ENCODE measurements around the gene C12orf57. TPM values are rescaled to one million over a fixed set of nuclear protein-coding genes. Genes with fewer than 3 reads are reported as not detected.

The C12orf57 gene
- total RNA-seq, 2 experiments from 2014 or later = 305 to 311 TPM

DNA sequence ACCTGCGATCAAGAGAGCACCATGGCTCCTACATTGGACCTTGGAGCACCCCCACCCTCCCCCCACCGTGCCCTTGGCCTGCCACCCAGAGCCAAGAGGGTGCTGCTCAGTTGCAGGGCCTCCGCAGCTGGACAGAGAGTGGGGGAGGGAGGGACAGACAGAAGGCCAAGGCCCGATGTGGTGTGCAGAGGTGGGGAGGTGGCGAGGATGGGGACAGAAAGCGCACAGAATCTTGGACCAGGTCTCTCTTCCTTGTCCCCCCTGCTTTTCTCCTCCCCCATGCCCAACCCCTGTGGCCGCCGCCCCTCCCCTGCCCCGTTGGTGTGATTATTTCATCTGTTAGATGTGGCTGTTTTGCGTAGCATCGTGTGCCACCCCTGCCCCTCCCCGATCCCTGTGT is 2.0 kb upstream of the C12orf57 start:
- no peak for TF ChIP-seq CTCF (IDR thresholded peaks at IDR 0.05)
- intact Hi-C loops (cut with DNase I, micrococcal nuclease) = loop anchor here (2.0 to 5.0 kb wide), 2 partner anchors 17 to 74 kb away; partner anchors contain the start of gene TPI1 (in 1 of the 2)
- H3K4me1 Mint-ChIP-seq (ENCODE audit: low read depth) = peaks cover 58% of the 10 kb centered on the region
- ATAC-seq (ENCODE audit: poor library complexity) = no peak
- no peak overlapping the region for H3K4me3 Mint-ChIP-seq
- H3K27ac Mint-ChIP-seq = peak overlapping the region; percentile 97
- peaks cover 25% of the 10 kb centered on the region for H3K36me3 Mint-ChIP-seq (ENCODE audit: low read depth)
- no peaks in the 10 kb centered on the region for H3K9me3 Mint-ChIP-seq
- H3K9me3 ChIP-seq (ENCODE audit: control insufficient read depth in 1 of 2, insufficient read depth in 1 of 2, low read length in 2 of 2) = no peaks in the 10 kb centered on the region
- H3K36me3 ChIP-seq (ENCODE audit: insufficient read depth, low read length) = peaks cover 17% of the 10 kb centered on the region
- DNase-seq = no peak
- no peak overlapping the region for H3K4me3 ChIP-seq (ENCODE audit: low read length)
- no peaks in the 10 kb centered on the region for H3K27me3 ChIP-seq (ENCODE audit: control insufficient read depth in 1 of 2, insufficient read depth in 2 of 2, low read length in 2 of 2)
- H3K27me3 Mint-ChIP-seq = no peaks in the 10 kb centered on the region
- H3K27ac ChIP-seq (ENCODE audit: low read depth in 1 of 2, low read length in 2 of 2) = no peak overlapping the region
- peaks cover 65% of the 10 kb centered on the region for H3K4me1 ChIP-seq (ENCODE audit: insufficient read depth, low read length)
- ChIA-PET CTCF (no interaction called here), POLR2A (interaction anchor here (0.8 to 11.6 kb wide), 4 partner anchors 11 to 28 kb away, joined by 3 to 963 read pairs (median 3); partner anchors contain the start of gene PTPN6)

GRCh38 chr12:6942331-6942665 is 1.5 kb upstream of the C12orf57 start:
- Mint-ChIP-seq H3K27me3 (no peaks in the 10 kb centered on the region), H3K27ac (peak overlapping the region; percentile 97), H3K36me3 (ENCODE audit: low read depth) (peaks cover 23% of the 10 kb centered on the region), H3K4me3 (peak overlapping the region; percentile 23), H3K9me3 (no peaks in the 10 kb centered on the region), H3K4me1 (ENCODE audit: low read depth) (peaks cover 60% of the 10 kb centered on the region)
- ChIA-PET POLR2A (interaction anchor here (0.6 to 11.6 kb wide), 7 partner anchors 10 to 90 kb away, joined by 3 to 963 read pairs (median 39); partner anchors contain the start of genes CDCA3, EMG1, ENO2 and PHB2), CTCF (interaction anchor here (3.6 to 10.8 kb wide), 2 partner anchors 18 to 73 kb away, joined by 25 to 324 read pairs; no protein-coding TSS in a partner anchor)
- no peak for TF ChIP-seq CTCF (IDR thresholded peaks at IDR 0.05)
- peaks cover 65% of the 10 kb centered on the region for H3K4me1 ChIP-seq (ENCODE audit: insufficient read depth, low read length)
- H3K4me3 ChIP-seq (ENCODE audit: low read length) = no peak overlapping the region
- H3K36me3 ChIP-seq (ENCODE audit: insufficient read depth, low read length) = peaks cover 17% of the 10 kb centered on the region
- DNase-seq (peak in 1 of 14 experiments; percentile 46), ATAC-seq (ENCODE audit: poor library complexity) (no peak)
- H3K27me3 ChIP-seq (ENCODE audit: control insufficient read depth in 1 of 2, insufficient read depth in 2 of 2, low read length in 2 of 2) = no peaks in the 10 kb centered on the region
- H3K9me3 ChIP-seq (ENCODE audit: control insufficient read depth in 1 of 2, insufficient read depth in 1 of 2, low read length in 2 of 2) = no peaks in the 10 kb centered on the region
- peak overlapping the region in 1 of 2 donors; percentile 1 for H3K27ac ChIP-seq (ENCODE audit: low read depth in 1 of 2, low read length in 2 of 2)
- intact Hi-C loops (cut with DNase I, micrococcal nuclease) = loop anchor here (2.0 to 5.0 kb wide), 2 partner anchors 17 to 75 kb away; partner anchors contain the start of gene TPI1 (in 1 of the 2)

DNA sequence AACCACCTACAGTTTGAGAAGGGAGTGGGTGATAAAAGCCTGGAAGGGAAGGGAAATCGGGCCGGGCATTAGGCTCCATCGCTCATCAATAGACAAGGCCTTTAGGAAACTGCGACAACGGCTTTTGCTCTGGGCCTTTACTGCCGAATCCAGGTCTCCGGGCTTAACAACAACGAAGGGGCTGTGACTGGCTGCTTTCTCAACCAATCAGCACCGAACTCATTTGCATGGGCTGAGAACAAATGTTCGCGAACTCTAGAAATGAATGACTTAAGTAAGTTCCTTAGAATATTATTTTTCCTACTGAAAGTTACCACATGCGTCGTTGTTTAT is 467 bp upstream of the C12orf57 start:
- DNase-seq (peak; percentile 63 to 95 (median 74)), ATAC-seq (ENCODE audit: poor library complexity) (peak; percentile 69)
- Histone ChIP-seq H3K27me3 (ENCODE audit: control insufficient read depth in 1 of 2, insufficient read depth in 2 of 2, low read length in 2 of 2) (no peaks in the 10 kb centered on the region), H3K4me3 (ENCODE audit: low read length) (peak overlapping the region; percentile 65), H3K27ac (ENCODE audit: low read depth in 1 of 2, low read length in 2 of 2) (peak overlapping the region; percentile 96 to 98), H3K36me3 (ENCODE audit: insufficient read depth, low read length) (peaks cover 17% of the 10 kb centered on the region), H3K9me3 (ENCODE audit: control insufficient read depth in 1 of 2, insufficient read depth in 1 of 2, low read length in 2 of 2) (no peaks in the 10 kb centered on the region), H3K4me1 (ENCODE audit: insufficient read depth, low read length) (peaks cover 67% of the 10 kb centered on the region)
- Mint-ChIP-seq H3K9me3 (no peaks in the 10 kb centered on the region), H3K4me3 (peak overlapping the region; percentile 97), H3K27ac (peak overlapping the region; percentile 97), H3K27me3 (no peaks in the 10 kb centered on the region), H3K36me3 (ENCODE audit: low read depth) (peaks cover 19% of the 10 kb centered on the region), H3K4me1 (ENCODE audit: low read depth) (peaks cover 65% of the 10 kb centered on the region)
- CTCF ChIA-PET = interaction anchor here (0.9 to 10.8 kb wide), 10 partner anchors 17 to 166 kb away, joined by 3 to 324 read pairs (median 16); partner anchors contain the start of genes C1RL, CDCA3, ENO2 and LPCAT3
- POLR2A ChIA-PET = interaction anchor here (0.6 to 11.6 kb wide), 40 partner anchors 8 to 1027 kb away, joined by 3 to 963 read pairs (median 7); partner anchors contain the start of genes ATN1, C1RL, CD4 and CDCA3
- TF ChIP-seq CTCF (IDR thresholded peaks at IDR 0.05) = no peak
- intact Hi-C loops (cut with DNase I, micrococcal nuclease) = loop anchor here (1.0 to 5.0 kb wide), 3 partner anchors 19 to 76 kb away; partner anchors contain the start of genes LPCAT3 (in 1 of the 2) and TPI1 (in 1 of the 2)

Measured in CD4-positive, alpha-beta T cell (primary cell).